Thyroid gland (tissue), 4 donors: ENCODE data around the gene SLC34A2.

Experiments used
- CTCF ChIP-seq, 6 experiments: fragments of 200-600 bp in 3 of 6; fragments of 450-650 bp in 3 of 6; sonication (generic) in 3 of 6; IDR thresholded peaks; one replicate each; pipeline ENCODE4 v1.5.1; 2016 to 2019; ENCODE audit warnings: antibody characterized with exemption in 6 of 6, mild to moderate bottlenecking in 2 of 6, inconsistent platforms in 1 of 6, moderate library complexity in 1 of 6
- POLR2A ChIP-seq, 2 donors: fragments of 450-650 bp; IDR thresholded peaks; one replicate each; pipeline ENCODE4 v1.6.1; 2017; ENCODE audit warnings: antibody characterized with exemption in 2 of 2, mild to moderate bottlenecking in 2 of 2, moderate library complexity in 1 of 2

GRCh38 chr4:25628451-25628850 lies 27.2 kb upstream of the SLC34A2 start:
- TF ChIP-seq POLR2A (IDR thresholded peaks at IDR 0.05) (no peak), CTCF (IDR thresholded peaks at IDR 0.05) (no peak)
